ENCODE results near the gene DCP1B. TPM values are rescaled to one million over a fixed set of nuclear protein-coding genes. Genes with fewer than 3 reads are reported as not detected.

The DCP1B gene
- 3.7 and 4.5 TPM in 2 replicates for total RNA-seq

DNA sequence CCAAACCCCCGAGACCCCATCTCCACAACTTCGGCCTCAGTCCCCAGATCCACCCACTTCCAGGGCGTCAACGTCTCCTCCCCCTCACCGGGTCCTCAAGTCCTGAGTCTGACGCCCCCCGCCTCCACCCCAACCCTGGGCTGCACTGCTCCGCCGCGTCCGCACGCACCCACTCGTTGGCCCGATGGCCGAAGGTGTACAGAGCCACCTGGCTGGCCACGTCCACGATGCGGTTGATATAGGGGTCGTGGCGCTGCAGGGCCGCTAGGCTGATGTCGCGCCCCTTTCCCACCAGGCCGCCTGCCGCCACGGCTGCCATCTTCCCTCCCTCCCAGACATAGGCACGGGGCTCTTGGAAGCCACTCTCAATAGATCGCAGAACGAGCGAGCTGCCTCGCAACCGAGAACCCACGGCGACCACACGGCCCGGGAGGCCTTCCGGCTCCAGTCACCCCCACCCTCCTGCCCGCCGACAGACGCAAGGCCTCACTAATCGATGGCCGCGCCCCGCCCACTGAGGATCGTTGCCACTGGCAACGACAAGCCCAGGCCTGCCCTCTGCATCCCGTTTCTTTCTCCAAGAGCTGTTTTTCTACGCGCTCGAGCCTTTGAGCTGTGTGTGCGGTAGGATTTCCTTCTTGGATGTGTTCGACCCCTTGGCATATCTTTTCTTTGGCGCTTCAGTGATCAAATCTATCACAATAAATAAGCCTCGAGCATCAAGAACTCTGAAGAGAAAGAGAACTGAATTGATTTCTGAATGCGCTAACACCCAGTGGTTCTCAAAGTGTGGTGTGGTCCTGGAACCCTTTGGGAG lies at the start of gene DCP1B:
DCP1B (minus strand) TSS at position 345 of the 817 bp plus-strand sequence; CDS start at position 319, 26 bp downstream.

DNA sequence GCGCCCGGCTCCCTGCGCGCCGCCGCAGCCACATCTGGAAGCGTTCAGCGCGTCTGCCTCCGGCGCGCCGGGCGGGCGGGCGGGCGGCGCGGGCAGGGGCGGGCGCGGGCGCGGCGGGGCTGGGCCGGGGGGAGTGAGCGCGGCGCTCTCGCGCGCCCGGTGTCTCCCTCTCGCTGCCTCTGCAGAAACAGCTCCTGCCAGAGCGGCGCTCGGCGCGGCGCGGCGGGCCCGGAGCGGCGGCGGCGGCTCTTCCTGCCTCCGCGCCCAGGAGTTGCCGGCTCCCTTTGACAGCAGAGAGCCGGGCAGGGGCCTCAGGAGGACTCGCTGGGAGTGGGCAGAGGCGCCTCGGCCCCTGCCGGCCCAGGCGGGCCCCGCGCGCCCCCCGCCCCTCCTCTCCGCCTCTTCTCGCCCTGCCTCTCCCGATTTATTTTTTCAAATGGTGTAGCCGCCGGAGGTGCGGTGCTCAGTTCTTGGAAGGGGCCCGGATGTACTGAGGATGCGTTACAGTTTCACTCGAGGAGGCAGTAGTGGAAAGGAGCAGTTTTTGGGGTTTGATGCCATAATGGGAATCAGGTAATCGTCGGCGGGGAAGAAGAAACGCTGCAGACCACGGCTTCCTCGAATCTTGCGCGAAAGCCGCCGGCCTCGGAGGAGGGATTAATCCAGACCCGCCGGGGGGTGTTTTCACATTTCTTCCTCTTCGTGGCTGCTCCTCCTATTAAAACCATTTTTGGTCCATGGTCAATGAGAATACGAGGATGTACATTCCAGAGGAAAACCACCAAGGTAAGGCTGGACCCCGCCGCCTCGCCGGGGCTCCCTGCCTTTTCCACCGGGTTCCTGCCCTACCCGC lies 48.8 kb upstream of the DCP1B start, which contains the start of gene CACNA1C:
CACNA1C (plus strand) TSS at position 162 of the 853 bp plus-strand sequence; CDS start at position 738, 576 bp downstream.

DNA sequence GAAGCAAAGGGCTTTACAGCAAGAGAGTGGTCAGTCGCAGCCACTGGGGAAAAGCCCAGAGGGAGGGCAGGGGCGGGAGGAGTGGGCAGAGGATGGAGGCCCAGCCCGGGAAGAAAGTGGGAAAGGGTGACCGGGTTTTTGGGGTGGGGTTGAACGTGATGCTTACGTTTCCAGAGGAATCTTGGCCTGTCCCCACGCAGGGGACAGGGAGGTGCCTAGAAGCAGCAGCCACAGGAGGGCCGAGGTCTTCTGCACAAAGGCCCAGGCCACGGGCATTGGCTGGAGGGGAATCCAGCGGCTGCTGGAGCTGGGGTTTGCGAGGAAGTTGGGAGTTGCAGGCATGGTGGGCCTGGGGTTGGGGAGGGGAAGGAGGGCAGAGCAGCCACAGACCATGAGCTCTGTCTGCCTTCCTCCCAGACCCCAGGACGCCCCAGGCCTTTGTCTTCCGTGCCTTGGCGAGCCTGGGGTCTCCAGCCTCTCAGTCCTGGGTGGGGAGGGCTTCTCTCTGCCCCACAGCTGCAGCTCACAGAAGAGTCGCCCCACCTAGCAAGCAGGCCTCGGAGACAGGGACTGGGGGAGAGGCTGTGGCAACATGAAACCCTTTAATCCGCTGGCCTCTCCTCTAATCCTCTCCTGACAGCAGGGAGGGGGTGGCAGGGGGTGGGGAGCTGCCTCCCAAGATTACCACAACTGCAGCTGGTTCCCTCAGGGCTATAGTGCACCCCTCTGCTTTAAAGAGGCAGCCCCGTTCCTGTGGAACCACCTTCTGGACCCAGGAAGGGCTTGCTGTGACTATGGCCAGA lies 86.0 kb downstream of the DCP1B start, which contains the start of gene CACNA2D4:
CACNA2D4 (minus strand) TSS at position 572 of the 803 bp plus-strand sequence; CDS start at position 393, 179 bp downstream.

Other genes starting within 250 kb of the DCP1B start
- gene LRTM2, start 183.9 kb downstream of the DCP1B start, total RNA-seq = not detected in 2 replicates
- gene CACNA2D4, start 85.8 kb downstream of the DCP1B start, total RNA-seq = 0.43 and 0.60 TPM in 2 replicates
- gene CACNA1C, start 48.5 kb upstream of the DCP1B start, total RNA-seq = 0.33 and 0.34 TPM in 2 replicates

All from dermis lymphatic vessel endothelial cell (primary cell).